Body of pancreas (tissue), 4 donors: ENCODE results near the gene NRCAM. TPM values are rescaled to one million over a fixed set of nuclear protein-coding genes. Genes with fewer than 3 reads are reported as not detected.

Source experiments
- ATAC-seq: fragments of 150-250 bp; one replicate; pipeline ENCODE4 v1.9.1; 2016
- DNase-seq, 4 donors: peaks; one replicate each; pipeline ENCODE4 v3.0.0-alpha.2; 2019
- H3K27ac ChIP-seq, 4 donors: fragments of 200-600 bp; sonication (generic); 1 replicate in 3 of 4; 2 replicates in 1 of 4; pipeline versions ENCODE4 v1.5.1 to v1.6.1; 2016 to 2019; ENCODE audit warnings: mild to moderate bottlenecking in 1 of 4, mixed read lengths in 1 of 4, moderate library complexity in 1 of 4
- H3K27me3 ChIP-seq, 2 donors: fragments of 200-600 bp; sonication (generic); one replicate each; pipeline ENCODE4 v1.6.0; 2016; ENCODE audit warnings: mild to moderate bottlenecking in 1 of 2
- H3K36me3 ChIP-seq, 2 donors: fragments of 200-600 bp; sonication (generic); replicated peaks in 1 of 2; 2 replicates each; pipeline ENCODE4 v1.5.1; 2016; ENCODE audit warnings: low read depth in 2 of 2; ENCODE audit not compliant: insufficient read depth in 1 of 2
- H3K4me1 ChIP-seq: fragments of 200-600 bp; sonication (generic); one replicate; pipeline ENCODE4 v1.6.0; 2016
- H3K4me3 ChIP-seq, 2 donors: fragments of 200-600 bp; sonication (generic); 1 replicate in 1 of 2; 2 replicates in 1 of 2; pipeline ENCODE4 v1.5.1; 2016 to 2019
- H3K9me3 ChIP-seq, 3 donors: fragments of 200-600 bp; sonication (generic); 1 replicate in 2 of 3; 2 replicates in 1 of 3; pipeline ENCODE4 v1.5.1; 2016
- POLR2A ChIP-seq, 3 donors: fragments of 450-650 bp; IDR thresholded peaks; one replicate each; pipeline ENCODE4 v1.6.1; 2016; ENCODE audit warnings: antibody characterized with exemption in 3 of 3, mild to moderate bottlenecking in 2 of 3
- WGBS, 2 donors: methylation state at CpG; one replicate each; pipeline ENCODE4 v1.1.5; 2017; 5-methylcytosine and 5-hydroxymethylcytosine counted together
- intact Hi-C: fragments of 100-400 bp; cut with DNase I; formaldehyde crosslinking; loops from one replicate; pipeline ENCODE4 v1.15.1; 2023
- total RNA-seq, 2 donors: library from RNA; depleted of rRNA; stranded (reverse); fragments of >200 nt; gene quantifications; one replicate each; pipeline ENCODE4 v1.1.0, GENCODE V29; 2016
- TF ChIP-seq, protein P1 (sequence below), 7 experiments: fragments of 450-650 bp in 4 of 7; fragments of 200-600 bp in 3 of 7; sonication (generic) in 3 of 7; IDR thresholded peaks; one replicate each; pipeline ENCODE4 v1.5.1; 2016 to 2019; ENCODE audit warnings: antibody characterized with exemption in 7 of 7

Gene NRCAM
- total RNA-seq, 2 donors from 2014 or later, result 39.4 to 49.8 TPM

GRCh38 chr7:108409146-108409545 lies 47.1 kb downstream of the NRCAM start:
- Histone ChIP-seq H3K27me3 (no peaks in the 10 kb centered on the region), H3K4me1 (peaks cover 46% of the 10 kb centered on the region), H3K27ac (no peak overlapping the region), H3K36me3 (no peaks in the 10 kb centered on the region), H3K9me3 (no peaks in the 10 kb centered on the region), H3K4me3 (no peak overlapping the region)
- intact Hi-C loops, result no loop called here
- 93 to 97% methylated on average over 6 of the region's 6 CpGs for WGBS, 2 donors
- no peak for TF ChIP-seq POLR2A (IDR thresholded peaks at IDR 0.05)
- TF ChIP-seq, protein P1, sequence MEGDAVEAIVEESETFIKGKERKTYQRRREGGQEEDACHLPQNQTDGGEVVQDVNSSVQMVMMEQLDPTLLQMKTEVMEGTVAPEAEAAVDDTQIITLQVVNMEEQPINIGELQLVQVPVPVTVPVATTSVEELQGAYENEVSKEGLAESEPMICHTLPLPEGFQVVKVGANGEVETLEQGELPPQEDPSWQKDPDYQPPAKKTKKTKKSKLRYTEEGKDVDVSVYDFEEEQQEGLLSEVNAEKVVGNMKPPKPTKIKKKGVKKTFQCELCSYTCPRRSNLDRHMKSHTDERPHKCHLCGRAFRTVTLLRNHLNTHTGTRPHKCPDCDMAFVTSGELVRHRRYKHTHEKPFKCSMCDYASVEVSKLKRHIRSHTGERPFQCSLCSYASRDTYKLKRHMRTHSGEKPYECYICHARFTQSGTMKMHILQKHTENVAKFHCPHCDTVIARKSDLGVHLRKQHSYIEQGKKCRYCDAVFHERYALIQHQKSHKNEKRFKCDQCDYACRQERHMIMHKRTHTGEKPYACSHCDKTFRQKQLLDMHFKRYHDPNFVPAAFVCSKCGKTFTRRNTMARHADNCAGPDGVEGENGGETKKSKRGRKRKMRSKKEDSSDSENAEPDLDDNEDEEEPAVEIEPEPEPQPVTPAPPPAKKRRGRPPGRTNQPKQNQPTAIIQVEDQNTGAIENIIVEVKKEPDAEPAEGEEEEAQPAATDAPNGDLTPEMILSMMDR (IDR thresholded peaks at IDR 0.05), result no peak
- no peak for ATAC-seq
- no peak for DNase-seq

- Histone ChIP-seq H3K27me3 (no peaks in the 10 kb centered on the region), H3K27ac (no peak overlapping the region), H3K36me3 (no peaks in the 10 kb centered on the region), H3K4me1 (peaks cover 46% of the 10 kb centered on the region), H3K4me3 (no peak overlapping the region), H3K9me3 (no peaks in the 10 kb centered on the region)
- DNase-seq (peak in 2 of 4 donors; percentile 15 to 55), ATAC-seq (no peak)
- intact Hi-C loops, result no loop called here
- WGBS, 2 donors, result 52 to 59% methylated on average over 7 of the region's 7 CpGs
- TF ChIP-seq POLR2A (IDR thresholded peaks at IDR 0.05), result no peak
- TF ChIP-seq, protein P1 (IDR thresholded peaks at IDR 0.05), result no peak
Observed at GRCh38 chr7:108408296-108408991, 47.8 kb downstream of the NRCAM start.

GRCh38 chr7:108407676-108408075 lies 48.6 kb downstream of the NRCAM start:
- ATAC-seq, result no peak
- peaks cover 53% of the 10 kb centered on the region for H3K4me1 ChIP-seq
- WGBS, 2 donors, result 59 to 68% methylated on average over 2 of the region's 2 CpGs
- H3K36me3 ChIP-seq, result no peaks in the 10 kb centered on the region
- H3K4me3 ChIP-seq, result no peak overlapping the region
- no peaks in the 10 kb centered on the region for H3K27me3 ChIP-seq
- no peak for DNase-seq
- intact Hi-C loops, result no loop called here
- no peak for TF ChIP-seq POLR2A (IDR thresholded peaks at IDR 0.05)
- TF ChIP-seq, protein P1 (IDR thresholded peaks at IDR 0.05), result no peak
- peak overlapping the region in 1 of 4 donors; percentile 9 for H3K27ac ChIP-seq
- no peaks in the 10 kb centered on the region for H3K9me3 ChIP-seq

DNA sequence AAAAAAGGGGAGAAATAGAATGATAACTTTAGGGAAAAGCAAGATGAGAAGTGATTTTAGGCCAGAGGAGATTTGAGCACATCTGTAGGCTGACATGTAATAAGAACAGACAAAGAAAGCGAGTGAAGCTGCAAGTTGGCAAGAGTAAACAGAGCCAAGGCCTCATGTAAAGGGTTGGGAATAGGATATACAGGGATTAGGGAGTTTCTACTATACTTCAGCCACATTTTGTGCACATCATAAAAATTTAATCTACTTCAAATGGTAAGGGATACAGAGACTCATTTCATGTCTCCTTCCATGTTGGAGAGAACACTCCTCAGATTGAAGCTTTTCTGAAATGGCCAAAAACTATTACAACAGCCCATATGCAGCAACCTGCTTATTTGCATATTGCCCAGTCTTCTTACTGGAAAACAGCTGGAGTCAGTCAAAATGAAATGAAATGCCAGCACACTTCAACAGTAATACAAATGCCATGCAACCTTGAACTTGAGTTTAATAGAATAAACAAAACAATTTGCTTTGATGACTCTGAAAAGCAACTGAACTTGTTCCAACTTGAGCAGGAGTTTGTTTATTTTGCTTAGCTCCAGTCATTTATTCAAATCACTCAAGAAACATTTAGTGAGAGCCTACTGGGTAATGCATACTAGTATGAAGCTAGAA lies 49.9 kb downstream of the NRCAM start:
- ATAC-seq, result peak; percentile 74
- TF ChIP-seq, protein P1 (IDR thresholded peaks at IDR 0.05), result no peak
- TF ChIP-seq POLR2A (IDR thresholded peaks at IDR 0.05), result no peak
- Histone ChIP-seq H3K36me3 (no peaks in the 10 kb centered on the region), H3K9me3 (no peaks in the 10 kb centered on the region), H3K4me3 (no peak overlapping the region), H3K27ac (peak overlapping the region in 3 of 4 donors; percentile 18 to 31 (median 25)), H3K4me1 (peaks cover 56% of the 10 kb centered on the region), H3K27me3 (no peaks in the 10 kb centered on the region)
- WGBS, 2 donors, result 40 to 51% methylated on average over 1 of the region's 1 CpG
- intact Hi-C loops, result no loop called here
- DNase-seq, result peak in 1 of 4 donors; percentile 17
